Measurements from ENCODE around the gene IRX6. TPM values are rescaled to one million over a fixed set of nuclear protein-coding genes. Genes with fewer than 3 reads are reported as not detected.

The IRX6 gene
- total RNA-seq, 2 donors from 2014 or later: 0.34 to 0.44 TPM

Other genes starting within 250 kb of the IRX6 start
- 100 to 1,000 TPM; 153 to 204 TPM for gene MMP2, start 155.0 kb downstream of the IRX6 start, total RNA-seq
- gene LPCAT2, start 184.9 kb downstream of the IRX6 start, total RNA-seq: 10 to 100 TPM; 10.8 to 12.2 TPM
- gene CAPNS2, start 242.5 kb downstream of the IRX6 start, total RNA-seq: under 1 TPM in 1 of 2 donors, not detected in 1; 0.24 TPM